ENCODE data around the gene ZNF605.

The ZNF605 gene

DNA sequence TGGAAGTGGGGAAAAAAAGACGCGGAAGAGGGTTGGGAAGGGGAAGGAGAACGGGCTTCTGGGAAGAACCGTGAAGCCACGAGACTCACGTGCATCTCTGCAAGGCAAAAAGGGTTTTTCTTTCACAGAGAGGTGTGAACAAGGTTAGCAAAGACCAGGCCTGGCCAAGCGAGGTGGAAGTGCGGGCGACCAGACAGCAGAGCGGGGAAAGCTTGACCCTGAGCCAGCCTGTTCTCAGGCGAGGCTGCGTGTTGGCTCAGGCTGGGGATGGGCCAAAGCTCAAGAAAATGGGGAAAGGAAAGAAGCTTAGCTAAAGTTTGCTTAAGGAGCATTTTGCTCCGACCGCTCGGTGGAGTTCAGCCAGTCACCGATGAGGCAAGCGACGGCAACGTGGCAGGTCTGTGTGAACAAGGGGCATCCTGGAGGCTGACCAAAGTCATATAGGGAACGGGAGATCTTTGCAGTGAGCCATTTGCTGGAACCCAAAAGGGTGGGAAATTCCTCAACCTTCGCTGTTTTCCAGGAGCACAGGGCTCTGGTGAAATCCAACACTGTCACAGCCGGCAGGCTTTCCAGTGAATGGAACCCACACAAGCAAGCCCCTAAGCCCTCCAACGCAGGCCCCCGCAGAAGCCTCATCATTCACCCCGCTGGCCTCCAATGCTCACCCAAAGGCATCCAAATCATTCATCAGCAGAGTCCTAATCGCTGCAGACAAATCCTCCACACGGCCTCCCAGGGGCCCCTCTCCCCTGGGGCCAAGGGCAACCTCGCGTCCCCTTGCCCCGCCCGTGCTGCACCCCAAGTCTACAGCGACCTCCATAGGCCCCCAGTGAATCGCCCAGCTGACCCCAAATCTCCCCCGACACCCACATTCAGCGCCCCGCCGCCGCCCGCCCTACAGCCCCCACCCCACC lies 754 bp downstream of the ZNF605 start:
- H3K36me3 ChIP-seq = no peaks in the 10 kb centered on the region
- H3K27me3 ChIP-seq = no peaks in the 10 kb centered on the region
- TF ChIP-seq CTCF (IDR thresholded peaks at IDR 0.05; ENCODE audit: low read depth, low read length) = no peak
- H3K9me3 ChIP-seq = peaks cover 8% of the 10 kb centered on the region
- H3K4me1 ChIP-seq = peaks cover 6% of the 10 kb centered on the region; the same call in 1 of the 2 replicates
- DNase-seq = peak; percentile 39
- H3K4me3 ChIP-seq (ENCODE audit: low read depth, low read length) = peak overlapping the region; percentile 90

GRCh38 chr12:132954471-132955048 lies 1.5 kb downstream of the ZNF605 start:
- Histone ChIP-seq H3K27me3 (no peaks in the 10 kb centered on the region), H3K4me3 (ENCODE audit: low read depth, low read length) (peak overlapping the region; percentile 90), H3K4me1 (peaks cover 6% of the 10 kb centered on the region; the same call in 1 of the 2 replicates), H3K36me3 (no peaks in the 10 kb centered on the region), H3K9me3 (peaks cover 8% of the 10 kb centered on the region)
- TF ChIP-seq CTCF (IDR thresholded peaks at IDR 0.05; ENCODE audit: low read depth, low read length) = no peak
- no peak for DNase-seq

DNA sequence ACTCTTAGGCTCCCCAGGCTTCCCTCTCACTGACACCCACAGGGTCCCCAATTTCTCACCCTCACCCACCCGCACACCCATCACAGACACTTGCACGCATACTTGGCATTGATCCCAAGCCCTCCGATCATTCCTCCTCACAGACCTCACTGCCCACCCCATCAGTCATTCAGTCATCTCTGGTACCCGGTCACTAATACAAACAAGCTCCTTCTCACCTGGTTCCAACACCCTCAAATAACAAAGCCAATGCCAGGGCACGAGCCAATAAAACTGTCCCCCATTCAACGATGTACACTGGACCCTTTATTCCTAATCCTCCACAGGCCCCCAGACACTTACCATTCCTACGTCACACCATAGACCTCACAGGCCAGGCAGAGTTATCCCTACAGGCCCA lies 2.3 kb downstream of the ZNF605 start:
- no peaks in the 10 kb centered on the region for H3K27me3 ChIP-seq
- no peak for TF ChIP-seq CTCF (IDR thresholded peaks at IDR 0.05; ENCODE audit: low read depth, low read length)
- peaks cover 6% of the 10 kb centered on the region; the same call in 1 of the 2 replicates for H3K4me1 ChIP-seq
- DNase-seq = no peak
- peaks cover 8% of the 10 kb centered on the region for H3K9me3 ChIP-seq
- no peak overlapping the region for H3K4me3 ChIP-seq (ENCODE audit: low read depth, low read length)
- H3K36me3 ChIP-seq = no peaks in the 10 kb centered on the region

GRCh38 chr12:132953163-132953425 lies 3.0 kb downstream of the ZNF605 start:
- TF ChIP-seq CTCF (IDR thresholded peaks at IDR 0.05; ENCODE audit: low read depth, low read length) = no peak
- no peak for DNase-seq
- Histone ChIP-seq H3K4me3 (ENCODE audit: low read depth, low read length) (no peak overlapping the region), H3K27me3 (no peaks in the 10 kb centered on the region), H3K9me3 (peaks cover 8% of the 10 kb centered on the region), H3K36me3 (peaks cover 3% of the 10 kb centered on the region), H3K4me1 (peaks cover 6% of the 10 kb centered on the region; the same call in 1 of the 2 replicates)

DNA sequence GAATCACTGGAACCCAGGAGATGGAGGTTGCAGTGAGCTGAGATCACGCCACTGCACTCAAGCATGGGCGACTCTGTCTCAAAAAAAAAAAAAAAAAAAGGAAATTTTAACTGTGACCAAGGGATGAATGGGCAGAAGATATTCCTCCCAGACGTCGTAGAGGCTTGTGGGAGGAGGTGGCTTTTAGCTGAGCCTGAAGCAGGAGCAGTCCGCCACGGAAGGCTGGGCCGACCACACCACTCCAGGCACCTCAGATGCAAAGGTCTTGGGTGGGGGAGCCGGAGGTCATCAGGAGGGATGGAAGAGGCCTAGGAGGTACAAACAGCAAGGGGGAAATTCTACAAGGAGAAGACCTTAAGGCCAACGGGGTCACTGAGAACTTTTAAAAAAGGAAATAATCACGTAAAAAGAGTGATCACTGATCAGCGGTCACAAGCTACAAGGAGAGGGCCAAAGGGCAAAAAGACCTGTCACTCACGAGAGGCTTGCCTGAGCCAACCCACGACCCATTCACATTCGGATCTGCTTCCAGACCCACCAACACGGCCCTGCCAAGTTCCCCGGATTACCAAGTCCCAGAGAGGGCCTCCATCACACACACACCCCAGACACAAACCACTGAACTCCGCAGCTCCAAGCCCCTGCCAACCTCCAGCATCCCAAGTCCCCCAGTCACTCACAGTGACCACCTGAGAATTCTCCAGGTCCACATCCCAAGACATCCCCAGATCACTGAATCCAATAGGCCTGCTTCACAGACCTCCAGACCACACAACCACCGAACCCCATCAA lies 3.5 kb downstream of the ZNF605 start:
- Histone ChIP-seq H3K9me3 (peaks cover 8% of the 10 kb centered on the region), H3K4me1 (peaks cover 6% of the 10 kb centered on the region; the same call in 1 of the 2 replicates), H3K36me3 (peaks cover 6% of the 10 kb centered on the region), H3K4me3 (ENCODE audit: low read depth, low read length) (no peak overlapping the region), H3K27me3 (no peaks in the 10 kb centered on the region)
- no peak for TF ChIP-seq CTCF (IDR thresholded peaks at IDR 0.05; ENCODE audit: low read depth, low read length)
- DNase-seq = no peak
